ENCODE data around the gene CTIF.
A peak's percentile ranks its signal among the peaks of the same experiment; 100 is the strongest.

Gene CTIF

GRCh38 chr18:48859311-48860268 is 320.8 kb downstream of the CTIF start:
- Histone ChIP-seq H3K4me3 (ENCODE audit: low read length in 2 of 2) (peak overlapping the region in 1 of 2 donors; percentile 30), H2BK120ac (ENCODE audit: low read depth, low read length) (peak overlapping the region; percentile 63), H2AFZ (ENCODE audit: low read length) (peak overlapping the region; percentile 85), H3K9me3 (replicated peaks in 1 of 2; ENCODE audit: control insufficient read depth in 2 of 2, insufficient read depth in 1 of 2, low read depth in 1 of 2, low read length in 2 of 2) (no peaks in the 10 kb centered on the region), H3K18ac (ENCODE audit: low read length) (peak overlapping the region; percentile 98), H3K4me2 (ENCODE audit: insufficient read depth, low read length, poor library complexity, severe bottlenecking) (peak overlapping the region; percentile 47), H3K14ac (ENCODE audit: low read length) (peak overlapping the region; percentile 91), H3K4ac (ENCODE audit: low read length) (peak overlapping the region; percentile 97), H3K9ac (ENCODE audit: low read depth, low read length, poor library complexity) (peak overlapping the region; percentile 83), H2BK5ac (ENCODE audit: low read length) (peak overlapping the region; percentile 94), H3K4me1 (ENCODE audit: control insufficient read depth in 2 of 2, insufficient read depth in 1 of 2, low read depth in 1 of 2, low read length in 2 of 2) (peaks cover 32 to 36% of the 10 kb centered on the region in 2 donors), H3K27ac (replicated peaks; ENCODE audit: low read length) (peak overlapping the region; percentile 85), H3K23ac (ENCODE audit: low read depth, low read length, poor library complexity) (peak overlapping the region; percentile 25), H3K79me1 (ENCODE audit: low read depth, low read length) (no peaks in the 10 kb centered on the region), H3K27me3 (ENCODE audit: control insufficient read depth in 3 of 3, insufficient read depth in 3 of 3, low read depth in 1 of 3, low read length in 3 of 3) (peaks cover 0 to 2% (median 0%) of the 10 kb centered on the region in 3 experiments), H2BK12ac (ENCODE audit: low read length) (peak overlapping the region; percentile 97), H3K36me3 (replicated peaks in 1 of 2; ENCODE audit: control insufficient read depth in 2 of 2, insufficient read depth in 2 of 2, low read length in 2 of 2) (peaks cover 0 to 6% of the 10 kb centered on the region in 2 donors), H4K8ac (ENCODE audit: low read depth, low read length) (no peak overlapping the region), H2AK5ac (ENCODE audit: low read depth, low read length) (peak overlapping the region; percentile 94), H4K91ac (ENCODE audit: low read depth, low read length, poor library complexity) (peak overlapping the region; percentile 60), H2BK15ac (ENCODE audit: low read length) (peak overlapping the region; percentile 88)
- DNase-seq (ENCODE audit: low spot score): peak; percentile 84
- no CpG with 5 or more reads among the region's 43 CpGs for WGBS, 2 donors (ENCODE audit: extremely low coverage in 2 of 2, insufficient read length in 2 of 2, insufficient replicate concordance in 1 of 2)

- Histone ChIP-seq H2BK5ac (ENCODE audit: low read length) (peak overlapping the region; percentile 94), H2AK5ac (ENCODE audit: low read depth, low read length) (peak overlapping the region; percentile 96), H2AFZ (ENCODE audit: low read length) (peak overlapping the region; percentile 85), H2BK12ac (ENCODE audit: low read length) (peak overlapping the region; percentile 69), H3K36me3 (replicated peaks in 1 of 2; ENCODE audit: control insufficient read depth in 2 of 2, insufficient read depth in 2 of 2, low read length in 2 of 2) (peaks cover 0 to 4% of the 10 kb centered on the region in 2 donors), H3K27ac (replicated peaks; ENCODE audit: low read length) (peak overlapping the region; percentile 85), H3K4ac (ENCODE audit: low read length) (no peak overlapping the region), H3K4me3 (ENCODE audit: low read length in 2 of 2) (peak overlapping the region in 1 of 2 donors; percentile 30), H3K79me1 (ENCODE audit: low read depth, low read length) (no peaks in the 10 kb centered on the region), H3K4me1 (ENCODE audit: control insufficient read depth in 2 of 2, insufficient read depth in 1 of 2, low read depth in 1 of 2, low read length in 2 of 2) (peaks cover 32 to 36% of the 10 kb centered on the region in 2 donors), H4K91ac (ENCODE audit: low read depth, low read length, poor library complexity) (no peak overlapping the region), H3K27me3 (ENCODE audit: control insufficient read depth in 3 of 3, insufficient read depth in 3 of 3, low read depth in 1 of 3, low read length in 3 of 3) (peaks cover 0 to 2% (median 0%) of the 10 kb centered on the region in 3 experiments), H3K18ac (ENCODE audit: low read length) (peak overlapping the region; percentile 95), H2BK120ac (ENCODE audit: low read depth, low read length) (no peak overlapping the region), H3K9ac (ENCODE audit: low read depth, low read length, poor library complexity) (no peak overlapping the region), H3K9me3 (replicated peaks in 1 of 2; ENCODE audit: control insufficient read depth in 2 of 2, insufficient read depth in 1 of 2, low read depth in 1 of 2, low read length in 2 of 2) (no peaks in the 10 kb centered on the region), H3K4me2 (ENCODE audit: insufficient read depth, low read length, poor library complexity, severe bottlenecking) (peak overlapping the region; percentile 47), H2BK15ac (ENCODE audit: low read length) (peak overlapping the region; percentile 54), H4K8ac (ENCODE audit: low read depth, low read length) (no peak overlapping the region), H3K14ac (ENCODE audit: low read length) (no peak overlapping the region), H3K23ac (ENCODE audit: low read depth, low read length, poor library complexity) (no peak overlapping the region)
- peak; percentile 82 for DNase-seq (ENCODE audit: low spot score)
- WGBS, 2 donors (ENCODE audit: extremely low coverage in 2 of 2, insufficient read length in 2 of 2, insufficient replicate concordance in 1 of 2): no CpG with 5 or more reads among the region's 28 CpGs
These were observed 321.7 kb downstream of the CTIF start for GRCh38 chr18:48860269-48861180.

- Histone ChIP-seq H3K18ac (ENCODE audit: low read length) (peak overlapping the region; percentile 95), H4K8ac (ENCODE audit: low read depth, low read length) (no peak overlapping the region), H3K9ac (ENCODE audit: low read depth, low read length, poor library complexity) (no peak overlapping the region), H3K79me1 (ENCODE audit: low read depth, low read length) (no peaks in the 10 kb centered on the region), H3K14ac (ENCODE audit: low read length) (peak overlapping the region; percentile 40), H3K4me1 (ENCODE audit: control insufficient read depth in 2 of 2, insufficient read depth in 1 of 2, low read depth in 1 of 2, low read length in 2 of 2) (peaks cover 32 to 36% of the 10 kb centered on the region in 2 donors), H3K27ac (replicated peaks; ENCODE audit: low read length) (no peak overlapping the region), H2AFZ (ENCODE audit: low read length) (no peak overlapping the region), H3K9me3 (replicated peaks in 1 of 2; ENCODE audit: control insufficient read depth in 2 of 2, insufficient read depth in 1 of 2, low read depth in 1 of 2, low read length in 2 of 2) (peaks cover 3 to 4% of the 10 kb centered on the region in 2 donors), H3K4ac (ENCODE audit: low read length) (no peak overlapping the region), H3K23ac (ENCODE audit: low read depth, low read length, poor library complexity) (peak overlapping the region; percentile 60), H2BK120ac (ENCODE audit: low read depth, low read length) (no peak overlapping the region), H4K91ac (ENCODE audit: low read depth, low read length, poor library complexity) (no peak overlapping the region), H3K4me2 (ENCODE audit: insufficient read depth, low read length, poor library complexity, severe bottlenecking) (no peak overlapping the region), H3K27me3 (ENCODE audit: control insufficient read depth in 3 of 3, insufficient read depth in 3 of 3, low read depth in 1 of 3, low read length in 3 of 3) (peaks cover 0 to 2% (median 0%) of the 10 kb centered on the region in 3 experiments), H2BK15ac (ENCODE audit: low read length) (no peak overlapping the region), H3K36me3 (replicated peaks in 1 of 2; ENCODE audit: control insufficient read depth in 2 of 2, insufficient read depth in 2 of 2, low read length in 2 of 2) (peaks cover 0 to 4% of the 10 kb centered on the region in 2 donors), H2BK5ac (ENCODE audit: low read length) (peak overlapping the region; percentile 70), H3K4me3 (ENCODE audit: low read length in 2 of 2) (no peak overlapping the region), H2AK5ac (ENCODE audit: low read depth, low read length) (peak overlapping the region; percentile 96), H2BK12ac (ENCODE audit: low read length) (peak overlapping the region; percentile 69)
- no peak for DNase-seq (ENCODE audit: low spot score)
- no CpG with 5 or more reads among the region's 15 CpGs for WGBS, 2 donors (ENCODE audit: extremely low coverage in 2 of 2, insufficient read length in 2 of 2, insufficient replicate concordance in 1 of 2)
These were observed 322.4 kb downstream of the CTIF start for GRCh38 chr18:48861181-48861708.
